GM12878 (cell line): Measurements from ENCODE around the gene PLAGL2.

ENCODE experiments used
- BACH1 ChIP-seq: fragments of 450-650 bp; IDR thresholded peaks from 2 replicates; pipeline ENCODE4 v1.6.1; 2017; ENCODE audit warnings: mild to moderate bottlenecking, borderline replicate concordance
- CTCF ChIP-seq, 3 experiments: IDR thresholded peaks in 2 of 3; conservative IDR thresholded peaks in 1 of 3; 2 replicates each; pipeline ENCODE4 v1.5.1; 2011; ENCODE audit warnings: low read depth in 3 of 3, low read length in 3 of 3, mild to moderate bottlenecking in 3 of 3, control low read depth in 2 of 3, moderate library complexity in 2 of 3, inconsistent platforms in 1 of 3, mixed read lengths in 1 of 3; ENCODE audit not compliant: control insufficient read depth in 2 of 3, insufficient read depth in 1 of 3; ENCODE audit errors: extremely low read depth in 1 of 3
- FOXK2 ChIP-seq: fragments of 450-650 bp; IDR thresholded peaks from 2 replicates; pipeline ENCODE4 v1.6.1; 2017; ENCODE audit warnings: mild to moderate bottlenecking, moderate library complexity
- HCFC1 ChIP-seq: fragments of 150-350 bp; IDR thresholded peaks from 2 replicates; pipeline ENCODE4 v1.6.1; 2014; ENCODE audit warnings: low read length
- MTA3 ChIP-seq: IDR thresholded peaks from 2 replicates; pipeline ENCODE4 v1.6.1; 2012; ENCODE audit warnings: low read length, inconsistent platforms, borderline replicate concordance
- TAF1 ChIP-seq: IDR thresholded peaks from 2 replicates; pipeline ENCODE4 v1.6.1; 2011; ENCODE audit warnings: mild to moderate bottlenecking, low read depth, low read length, borderline replicate concordance

- TF ChIP-seq FOXK2 (no peak), CTCF (IDR thresholded peaks at IDR 0.05 in 2 of 3, conservative IDR thresholded peaks at IDR 0.05 in 1 of 3; ENCODE audit: control insufficient read depth in 2 of 3, extremely low read depth in 1 of 3, insufficient read depth in 1 of 3, low read depth in 3 of 3, low read length in 3 of 3) (no peak), BACH1 (no peak), TAF1 (no peak), MTA3 (no peak), HCFC1 (no peak)
Measured at GRCh38 chr20:32193996-32194395, 13.5 kb downstream of the PLAGL2 start.
